Measurements from ENCODE around the gene SVEP1.

SVEP1 gene

DNA sequence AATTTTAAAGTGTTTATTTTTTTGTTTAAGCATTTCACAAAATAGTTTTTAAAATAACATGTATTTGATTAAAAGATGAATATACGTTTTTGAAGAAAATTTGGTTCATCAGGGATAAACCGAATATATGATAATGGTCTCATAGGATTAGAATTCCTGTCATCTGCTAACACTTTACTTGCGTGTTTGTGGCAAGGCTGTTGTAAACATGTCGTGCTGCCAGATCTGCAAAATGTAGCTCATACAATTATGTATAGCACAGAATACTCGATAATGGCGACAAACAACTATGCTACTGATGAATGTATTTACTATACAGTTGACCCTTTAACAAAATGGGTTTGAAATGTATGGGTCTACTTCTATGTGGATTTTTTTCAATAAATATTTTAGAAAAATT lies 234.7 kb downstream of the SVEP1 start:
- TF ChIP-seq CTCF (conservative IDR thresholded peaks at IDR 0.05): no peak
- H3K27ac ChIP-seq: no peak overlapping the region

DNA sequence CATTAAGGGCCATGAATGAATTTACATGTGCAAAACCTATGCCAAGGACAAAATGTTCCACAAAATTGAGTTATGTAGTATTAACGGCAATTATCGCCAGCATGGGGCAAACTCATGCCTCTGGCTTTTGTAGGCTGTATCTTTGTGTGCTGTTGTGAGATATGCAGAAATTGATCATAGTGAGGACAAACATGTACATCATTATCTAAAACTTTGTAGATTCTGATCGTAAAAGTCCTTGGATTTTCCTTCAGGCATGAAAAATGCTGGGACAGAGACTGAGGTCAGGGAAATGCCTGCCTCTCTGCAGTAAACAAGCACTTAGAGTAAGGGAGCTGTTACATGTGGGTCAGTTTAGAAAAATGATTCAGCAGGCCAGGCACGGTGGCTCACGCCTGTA lies 236.0 kb downstream of the SVEP1 start:
- no peak for TF ChIP-seq CTCF (conservative IDR thresholded peaks at IDR 0.05)
- H3K27ac ChIP-seq: no peak overlapping the region

DNA sequence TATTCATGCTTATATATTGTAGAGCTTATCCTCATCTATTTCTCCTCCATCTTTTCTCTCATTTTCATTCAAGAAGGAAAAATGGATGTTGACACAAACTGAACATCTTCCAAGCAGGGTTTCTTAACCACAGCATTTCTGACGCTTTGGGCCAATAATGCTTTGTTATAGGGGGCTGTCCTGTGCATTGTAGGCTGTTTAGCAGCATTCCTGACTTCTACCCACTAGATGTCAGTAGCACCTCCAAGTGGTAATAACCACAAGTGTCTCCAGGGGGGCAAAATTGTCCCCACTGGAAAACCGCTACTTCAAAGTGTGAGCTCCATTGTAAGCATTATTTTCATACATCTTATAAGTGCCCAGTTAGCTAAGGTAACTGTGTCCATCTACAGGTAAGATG lies 239.2 kb downstream of the SVEP1 start:
- TF ChIP-seq CTCF (conservative IDR thresholded peaks at IDR 0.05): peak; percentile 82
- no peak overlapping the region for H3K27ac ChIP-seq

DNA sequence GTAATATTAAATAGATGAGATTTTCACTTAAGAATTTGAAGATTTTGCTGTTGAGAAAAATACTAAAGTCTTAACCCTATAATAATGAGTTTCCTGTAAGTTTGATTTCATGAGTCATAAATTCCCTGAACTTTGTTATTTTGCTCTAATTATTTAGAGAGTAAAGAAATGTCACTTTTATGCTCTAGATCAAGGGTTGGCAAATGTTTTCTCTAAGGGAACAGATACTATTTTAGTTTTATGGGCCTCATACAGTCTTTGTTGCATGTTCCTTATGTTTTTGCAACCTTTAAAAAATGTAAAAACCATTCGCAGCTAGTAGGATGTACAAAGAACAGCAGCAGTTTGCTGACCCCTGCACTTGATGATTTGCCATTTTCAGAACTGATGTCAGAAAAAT lies 241.4 kb downstream of the SVEP1 start:
- H3K27ac ChIP-seq: no peak overlapping the region
- TF ChIP-seq CTCF (conservative IDR thresholded peaks at IDR 0.05): no peak

- TF ChIP-seq CTCF (conservative IDR thresholded peaks at IDR 0.05): no peak
- no peak within 1 kb of the TSS for H3K27ac ChIP-seq
Observed at GRCh38 chr9:110337727-110338126, 241.8 kb downstream of the SVEP1 start, which contains the start of gene TXNDC8. Gene TXNDC8 (minus strand): TSS chr9:110337863.

DNA sequence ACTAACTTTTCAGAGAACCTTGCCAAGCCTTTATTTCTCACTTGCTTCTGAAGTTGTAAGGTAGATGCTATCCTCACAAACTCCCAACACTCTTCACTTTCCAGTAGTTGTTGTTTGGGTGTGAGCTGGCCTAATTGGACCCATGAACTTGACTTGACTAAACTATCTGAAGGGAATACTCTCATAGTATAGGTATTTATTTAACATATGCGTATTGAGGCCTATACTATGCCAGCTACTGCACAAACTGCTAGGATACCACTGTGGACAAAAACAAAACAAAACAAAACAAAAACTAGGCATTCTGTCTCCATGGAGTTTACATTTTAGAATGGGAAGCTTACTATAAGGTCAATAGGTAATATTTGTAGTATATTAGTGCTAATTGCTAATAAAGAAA lies 243.2 kb downstream of the SVEP1 start:
- no peak for TF ChIP-seq CTCF (conservative IDR thresholded peaks at IDR 0.05)
- H3K27ac ChIP-seq: no peak overlapping the region

DNA sequence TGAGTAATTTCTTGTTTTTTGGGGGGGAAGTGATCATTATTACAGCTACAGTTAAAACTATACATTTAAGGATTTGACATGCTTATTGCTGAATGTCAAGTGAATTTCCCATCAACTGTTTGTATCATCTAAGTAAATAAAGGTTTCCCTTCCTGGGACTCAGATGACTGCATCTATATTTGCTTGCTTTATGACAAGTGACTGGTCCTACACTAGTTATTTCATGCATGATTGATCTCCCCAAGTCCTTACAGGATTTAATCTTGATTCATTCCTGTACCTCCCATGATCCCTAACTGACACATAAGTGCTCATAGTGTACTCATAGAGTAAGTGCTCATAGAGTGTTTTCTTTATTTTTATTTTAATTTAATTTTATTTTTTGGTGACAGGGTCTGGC lies 244.7 kb downstream of the SVEP1 start:
- peak overlapping the region; percentile 25 for H3K27ac ChIP-seq
- no peak for TF ChIP-seq CTCF (conservative IDR thresholded peaks at IDR 0.05)

GRCh38 chr9:110334183-110334582 lies 245.4 kb downstream of the SVEP1 start:
- peak overlapping the region; percentile 25 for H3K27ac ChIP-seq
- no peak for TF ChIP-seq CTCF (conservative IDR thresholded peaks at IDR 0.05)
